ENCODE results near the gene GRHL3. TPM values are rescaled to one million over a fixed set of nuclear protein-coding genes. Genes with fewer than 3 reads are reported as not detected.

The GRHL3 gene
- total and polyA plus RNA-seq, 2 donors (not counting 3 experiments of a cell fraction or from before 2014, with no cell fraction given), result not detected

DNA sequence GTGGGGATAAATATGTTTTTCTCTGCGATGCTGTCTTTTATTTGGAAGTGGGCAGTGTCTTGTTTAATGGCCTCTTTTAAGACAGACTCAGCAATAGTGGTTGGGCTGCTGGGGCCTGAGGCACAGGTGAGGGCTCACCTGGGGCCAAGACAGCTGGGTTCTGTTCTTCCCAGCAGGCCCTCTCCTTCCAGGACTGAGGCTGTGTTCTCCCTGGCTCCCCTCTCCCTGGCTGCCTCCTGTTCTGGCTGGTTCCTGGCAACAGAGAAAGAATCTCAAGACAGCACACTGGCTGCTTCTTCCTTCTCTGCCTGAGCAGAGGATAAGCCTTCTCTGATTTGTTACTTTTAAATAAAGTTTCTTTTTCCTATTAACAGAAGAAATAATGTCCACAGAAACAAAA is 7.4 kb upstream of the GRHL3 start:
- no peaks in the 10 kb centered on the region for H3K79me2 ChIP-seq (ENCODE audit: control insufficient read depth, insufficient read depth, low read length)
- dilution Hi-C loops (cut with MboI; ENCODE audit: extremely low pct_ligation_motif_present, low sequenced_read_pairs) (no loop called here), intact Hi-C loops (cut with micrococcal nuclease) (no loop called here)
- ChIA-PET POLR2A (no interaction called here), CTCF (interaction anchor here (2.2 kb wide), 1 partner anchor 14 kb away, joined by 11 read pairs; no protein-coding TSS in a partner anchor)
- H3K4me2 ChIP-seq (ENCODE audit: insufficient read depth, low read length), result no peak overlapping the region
- H3K27me3 ChIP-seq (ENCODE audit: control insufficient read depth in 2 of 2, insufficient read depth in 2 of 2, low read length in 2 of 2), result peaks cover 6 to 8% of the 10 kb centered on the region in 2 experiments
- H3K27ac ChIP-seq (ENCODE audit: insufficient read depth, low read depth, low read length), result no peak overlapping the region
- H3K9ac ChIP-seq (replicated peaks; ENCODE audit: extremely low read depth, insufficient read depth, low read length), result no peak overlapping the region
- no peak overlapping the region for H2AFZ ChIP-seq (ENCODE audit: low read depth, low read length)
- FAIRE-seq, result no peak
- no peaks in the 10 kb centered on the region for H3K9me3 ChIP-seq (replicated peaks; ENCODE audit: control insufficient read depth, insufficient read depth, low read length)
- no peaks in the 10 kb centered on the region for H3K4me1 ChIP-seq (ENCODE audit: control insufficient read depth, extremely low read depth, insufficient read depth, low read length)
- no TSS peak for BruUV-seq (replicated peaks)
- H3K36me3 ChIP-seq (ENCODE audit: control insufficient read depth in 2 of 2, extremely low read depth in 1 of 2, insufficient read depth in 2 of 2, low read length in 2 of 2), result no peaks in the 10 kb centered on the region
- TF ChIP-seq, protein P1, sequence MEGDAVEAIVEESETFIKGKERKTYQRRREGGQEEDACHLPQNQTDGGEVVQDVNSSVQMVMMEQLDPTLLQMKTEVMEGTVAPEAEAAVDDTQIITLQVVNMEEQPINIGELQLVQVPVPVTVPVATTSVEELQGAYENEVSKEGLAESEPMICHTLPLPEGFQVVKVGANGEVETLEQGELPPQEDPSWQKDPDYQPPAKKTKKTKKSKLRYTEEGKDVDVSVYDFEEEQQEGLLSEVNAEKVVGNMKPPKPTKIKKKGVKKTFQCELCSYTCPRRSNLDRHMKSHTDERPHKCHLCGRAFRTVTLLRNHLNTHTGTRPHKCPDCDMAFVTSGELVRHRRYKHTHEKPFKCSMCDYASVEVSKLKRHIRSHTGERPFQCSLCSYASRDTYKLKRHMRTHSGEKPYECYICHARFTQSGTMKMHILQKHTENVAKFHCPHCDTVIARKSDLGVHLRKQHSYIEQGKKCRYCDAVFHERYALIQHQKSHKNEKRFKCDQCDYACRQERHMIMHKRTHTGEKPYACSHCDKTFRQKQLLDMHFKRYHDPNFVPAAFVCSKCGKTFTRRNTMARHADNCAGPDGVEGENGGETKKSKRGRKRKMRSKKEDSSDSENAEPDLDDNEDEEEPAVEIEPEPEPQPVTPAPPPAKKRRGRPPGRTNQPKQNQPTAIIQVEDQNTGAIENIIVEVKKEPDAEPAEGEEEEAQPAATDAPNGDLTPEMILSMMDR (IDR thresholded peaks at IDR 0.05; ENCODE audit: extremely low read depth in 1 of 2, insufficient read depth in 1 of 2, low read depth in 1 of 2, low read length in 2 of 2), result no peak
- TF ChIP-seq GATA2 (IDR thresholded peaks at IDR 0.05; ENCODE audit: insufficient read depth, insufficient read length, low read depth, low read length) (no peak), JUN (IDR thresholded peaks at IDR 0.05; ENCODE audit: borderline replicate concordance, insufficient read depth, insufficient read length, low read depth) (no peak)
- no peaks in the 10 kb centered on the region for H4K20me1 ChIP-seq (replicated peaks; ENCODE audit: control insufficient read depth, extremely low read depth, insufficient read depth, low read length)
- no peak overlapping the region for H3K4me3 ChIP-seq (replicated peaks in 1 of 3; ENCODE audit: insufficient read depth in 1 of 3, low read depth in 1 of 3, low read length in 3 of 3)
- DNase-seq (ENCODE audit: low read depth, low spot score), result no peak
- H3K9me1 ChIP-seq (replicated peaks; ENCODE audit: control insufficient read depth, extremely low read depth, insufficient read depth, low read length), result no peaks in the 10 kb centered on the region

DNA sequence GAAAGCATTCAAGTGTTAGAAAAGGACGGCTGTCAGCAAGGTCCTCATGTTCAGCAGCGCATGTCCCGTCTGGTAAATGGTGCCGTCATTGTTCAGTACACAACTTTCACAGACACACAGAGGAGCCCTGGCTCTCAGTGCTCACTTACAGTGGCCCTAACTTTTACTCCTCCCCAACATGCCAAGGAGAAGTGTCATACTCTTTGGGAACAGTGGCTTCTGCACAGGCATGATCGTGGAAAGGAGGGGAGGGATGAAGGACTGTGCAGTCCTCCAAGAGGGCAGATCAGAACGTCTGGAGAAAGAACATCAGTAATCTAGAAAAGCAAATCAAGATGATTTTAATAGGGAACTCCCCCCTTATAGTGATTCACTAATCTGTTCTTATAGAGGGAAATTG is 3.8 kb upstream of the GRHL3 start:
- Histone ChIP-seq H3K27me3 (ENCODE audit: control insufficient read depth in 2 of 2, insufficient read depth in 2 of 2, low read length in 2 of 2) (peaks cover 26 to 38% of the 10 kb centered on the region in 2 experiments), H3K4me3 (replicated peaks in 1 of 3; ENCODE audit: insufficient read depth in 1 of 3, low read depth in 1 of 3, low read length in 3 of 3) (no peak overlapping the region), H3K27ac (ENCODE audit: insufficient read depth, low read depth, low read length) (no peak overlapping the region), H2AFZ (ENCODE audit: low read depth, low read length) (no peak overlapping the region), H3K9ac (replicated peaks; ENCODE audit: extremely low read depth, insufficient read depth, low read length) (no peak overlapping the region), H4K20me1 (replicated peaks; ENCODE audit: control insufficient read depth, extremely low read depth, insufficient read depth, low read length) (no peaks in the 10 kb centered on the region), H3K9me3 (replicated peaks; ENCODE audit: control insufficient read depth, insufficient read depth, low read length) (no peaks in the 10 kb centered on the region), H3K4me1 (ENCODE audit: control insufficient read depth, extremely low read depth, insufficient read depth, low read length) (no peaks in the 10 kb centered on the region), H3K4me2 (ENCODE audit: insufficient read depth, low read length) (no peak overlapping the region), H3K79me2 (ENCODE audit: control insufficient read depth, insufficient read depth, low read length) (no peaks in the 10 kb centered on the region), H3K36me3 (ENCODE audit: control insufficient read depth in 2 of 2, extremely low read depth in 1 of 2, insufficient read depth in 2 of 2, low read length in 2 of 2) (no peaks in the 10 kb centered on the region), H3K9me1 (replicated peaks; ENCODE audit: control insufficient read depth, extremely low read depth, insufficient read depth, low read length) (no peaks in the 10 kb centered on the region)
- no TSS peak for BruUV-seq (replicated peaks)
- FAIRE-seq (no peak), DNase-seq (ENCODE audit: low read depth, low spot score) (no peak)
- TF ChIP-seq, protein P1 (IDR thresholded peaks at IDR 0.05; ENCODE audit: extremely low read depth in 1 of 2, insufficient read depth in 1 of 2, low read depth in 1 of 2, low read length in 2 of 2), result no peak
- no peak for TF ChIP-seq POLR2AphosphoS5 (IDR thresholded peaks at IDR 0.05; ENCODE audit: insufficient read depth, low read depth, low read length)
- no peak for TF ChIP-seq MYC (IDR thresholded peaks at IDR 0.05; ENCODE audit: low read depth, low read length)
- TF ChIP-seq GATA2 (IDR thresholded peaks at IDR 0.05; ENCODE audit: insufficient read depth, insufficient read length, low read depth, low read length), result no peak
- no peak for TF ChIP-seq FOS (IDR thresholded peaks at IDR 0.05; ENCODE audit: borderline replicate concordance, insufficient read depth, low read length)
- TF ChIP-seq JUN (IDR thresholded peaks at IDR 0.05; ENCODE audit: borderline replicate concordance, insufficient read depth, insufficient read length, low read depth), result no peak
- TF ChIP-seq POLR2A (IDR thresholded peaks at IDR 0.05; ENCODE audit: low read depth, low read length), result no peak
- TF ChIP-seq, protein P2, sequence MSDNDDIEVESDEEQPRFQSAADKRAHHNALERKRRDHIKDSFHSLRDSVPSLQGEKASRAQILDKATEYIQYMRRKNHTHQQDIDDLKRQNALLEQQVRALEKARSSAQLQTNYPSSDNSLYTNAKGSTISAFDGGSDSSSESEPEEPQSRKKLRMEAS (IDR thresholded peaks at IDR 0.05; ENCODE audit: insufficient read depth, insufficient read length), result no peak
- no peak for TF ChIP-seq EZH2 (IDR thresholded peaks at IDR 0.05; ENCODE audit: borderline replicate concordance, low read depth, low read length, severe bottlenecking)
- dilution Hi-C loops (cut with MboI; ENCODE audit: extremely low pct_ligation_motif_present, low sequenced_read_pairs), result no loop called here
- intact Hi-C loops (cut with micrococcal nuclease), result no loop called here
- ChIA-PET POLR2A (no interaction called here), CTCF (interaction anchor here (0.9 kb wide), 1 partner anchor 21 kb away, joined by 3 read pairs; no protein-coding TSS in a partner anchor)
